Measurements from ENCODE around the gene KIF26A. TPM values are rescaled to one million over a fixed set of nuclear protein-coding genes. Genes with fewer than 3 reads are reported as not detected.

The KIF26A gene
- total and polyA plus RNA-seq, 2 donors from 2014 or later = 2.3 to 12.3 TPM

- H3K4me3 ChIP-seq (ENCODE audit: low read length in 3 of 3) = no peak overlapping the region
- peaks cover 0 to 5% (median 0%) of the 10 kb centered on the region in 3 donors for H3K4me1 ChIP-seq (ENCODE audit: control insufficient read depth in 2 of 3, insufficient read depth in 2 of 3, low read depth in 1 of 3, low read length in 3 of 3)
- no peak overlapping the region for H3K9ac ChIP-seq (ENCODE audit: low read length in 3 of 3)
- FAIRE-seq = no peak
- no peak for TF ChIP-seq CTCF (IDR thresholded peaks at IDR 0.05; ENCODE audit: borderline replicate concordance, extremely low read depth, insufficient read depth)
- peak in 2 of 5 donors; percentile 68 to 72 for DNase-seq
- H3K27me3 ChIP-seq (ENCODE audit: control insufficient read depth, insufficient read depth, low read length) = peaks cover 16% of the 10 kb centered on the region
- H3K27ac ChIP-seq (ENCODE audit: low read depth in 2 of 2, low read length in 2 of 2) = no peak overlapping the region
- H3K36me3 ChIP-seq (ENCODE audit: control insufficient read depth in 2 of 3, insufficient read depth in 3 of 3, low read length in 3 of 3) = no peaks in the 10 kb centered on the region
- intact Hi-C loops (cut with DNase I) = no loop called here
- H3K9me3 ChIP-seq (ENCODE audit: control insufficient read depth in 2 of 3, insufficient read depth in 1 of 3, low read length in 3 of 3) = peaks cover 0 to 4% (median 0%) of the 10 kb centered on the region in 3 donors
These were observed 4.1 kb upstream of the KIF26A start for GRCh38 chr14:104134061-104134965.

- Histone ChIP-seq H3K27ac (ENCODE audit: low read depth in 2 of 2, low read length in 2 of 2) (no peak overlapping the region), H3K9ac (ENCODE audit: low read length in 3 of 3) (no peak overlapping the region), H3K27me3 (ENCODE audit: control insufficient read depth, insufficient read depth, low read length) (peaks cover 16% of the 10 kb centered on the region), H3K4me1 (ENCODE audit: control insufficient read depth in 2 of 3, insufficient read depth in 2 of 3, low read depth in 1 of 3, low read length in 3 of 3) (peaks cover 0 to 5% (median 0%) of the 10 kb centered on the region in 3 donors), H3K9me3 (ENCODE audit: control insufficient read depth in 2 of 3, insufficient read depth in 1 of 3, low read length in 3 of 3) (no peaks in the 10 kb centered on the region), H3K4me3 (ENCODE audit: low read length in 3 of 3) (no peak overlapping the region), H3K36me3 (ENCODE audit: control insufficient read depth in 2 of 3, insufficient read depth in 3 of 3, low read length in 3 of 3) (no peaks in the 10 kb centered on the region)
- intact Hi-C loops (cut with DNase I) = loop anchor here (5.0 kb wide), 1 partner anchor 427 kb away; no protein-coding TSS in a partner anchor
- DNase-seq (peak; percentile 38 to 83 (median 66)), FAIRE-seq (no peak)
- TF ChIP-seq CTCF (IDR thresholded peaks at IDR 0.05; ENCODE audit: borderline replicate concordance, extremely low read depth, insufficient read depth) = no peak
These were observed 3.1 kb upstream of the KIF26A start for GRCh38 chr14:104135121-104135903.

GRCh38 chr14:104135904-104136471 lies 2.4 kb upstream of the KIF26A start:
- Histone ChIP-seq H3K9me3 (ENCODE audit: control insufficient read depth in 2 of 3, insufficient read depth in 1 of 3, low read length in 3 of 3) (no peaks in the 10 kb centered on the region), H3K27ac (ENCODE audit: low read depth in 2 of 2, low read length in 2 of 2) (no peak overlapping the region), H3K4me3 (ENCODE audit: low read length in 3 of 3) (no peak overlapping the region), H3K4me1 (ENCODE audit: control insufficient read depth in 2 of 3, insufficient read depth in 2 of 3, low read depth in 1 of 3, low read length in 3 of 3) (peaks cover 0 to 5% (median 0%) of the 10 kb centered on the region in 3 donors), H3K27me3 (ENCODE audit: control insufficient read depth, insufficient read depth, low read length) (peaks cover 16% of the 10 kb centered on the region), H3K9ac (ENCODE audit: low read length in 3 of 3) (no peak overlapping the region), H3K36me3 (ENCODE audit: control insufficient read depth in 2 of 3, insufficient read depth in 3 of 3, low read length in 3 of 3) (no peaks in the 10 kb centered on the region)
- intact Hi-C loops (cut with DNase I) = loop anchor here (5.0 kb wide), 1 partner anchor 426 kb away; no protein-coding TSS in a partner anchor
- no peak for FAIRE-seq
- TF ChIP-seq CTCF (IDR thresholded peaks at IDR 0.05; ENCODE audit: borderline replicate concordance, extremely low read depth, insufficient read depth) = no peak
- DNase-seq = peak in 3 of 5 donors; percentile 6 to 56 (median 54)
